ENCODE measurements around the gene ETV5.

The ETV5 gene

GRCh38 chr3:185997130-185997529, 111.8 kb downstream of the ETV5 start:
- no peak for TF ChIP-seq POLR2A (IDR thresholded peaks at IDR 0.05; ENCODE audit: low read depth, low read length)
- DNase-seq (ENCODE audit: insufficient read length, low spot score) (no peak), FAIRE-seq (no peak)

All from H54 (cell line).